ENCODE data around the gene REXO4.

- TF ChIP-seq CTCF (IDR thresholded peaks at IDR 0.05; ENCODE audit: low read depth, low read length, missing input control) (no peak), RAD21 (IDR thresholded peaks at IDR 0.05) (no peak), YY1 (IDR thresholded peaks at IDR 0.05) (no peak), ATF3 (IDR thresholded peaks at IDR 0.05) (no peak)
Measured at GRCh38 chr9:133421615-133422542, 4.1 kb upstream of the REXO4 start, which contains the start of gene ADAMTS13.
